Spinal cord (tissue), 10 donors: Measurements from ENCODE around the gene DIP2A. TPM values are rescaled to one million over a fixed set of nuclear protein-coding genes. Genes with fewer than 3 reads are reported as not detected.

Source experiments
- DNase-seq, 6 donors: peaks; one replicate each; pipeline versions ENCODE4 v3.0.0 to v3.0.0-alpha.2; 2013 to 2015; ENCODE audit warnings: low spot score in 6 of 6, low read depth in 4 of 6
- H3K27ac ChIP-seq: one replicate; pipeline ENCODE4 v1.5.1; 2013; ENCODE audit warnings: low read depth, low read length, control low read depth
- H3K27me3 ChIP-seq: one replicate; pipeline ENCODE4 v1.6.1; 2013; ENCODE audit warnings: low read length; ENCODE audit not compliant: control insufficient read depth, insufficient read depth
- H3K36me3 ChIP-seq: one replicate; pipeline ENCODE4 v1.6.1; 2013; ENCODE audit warnings: low read length; ENCODE audit not compliant: control insufficient read depth, insufficient read depth
- H3K4me1 ChIP-seq: one replicate; pipeline ENCODE4 v1.6.1; 2013; ENCODE audit warnings: low read length; ENCODE audit not compliant: control insufficient read depth, insufficient read depth
- H3K4me3 ChIP-seq: one replicate; pipeline ENCODE4 v1.5.1; 2013; ENCODE audit warnings: low read depth, low read length, control low read depth
- H3K9me3 ChIP-seq: one replicate; pipeline ENCODE4 v1.6.1; 2013; ENCODE audit warnings: low read length; ENCODE audit not compliant: control insufficient read depth, insufficient read depth
- WGBS: methylation state at CpG from one replicate; pipeline ENCODE4 v1.1.5; 2013; ENCODE audit warnings: missing lambda C conversion rate; ENCODE audit not compliant: insufficient coverage; 5-methylcytosine and 5-hydroxymethylcytosine counted together
- polyA plus RNA-seq, 2 donors: library from polyadenylated mRNA; unstranded; fragments of 120-200 nt; gene quantifications; one replicate each; pipeline ENCODE4 v1.2.1, GENCODE V29; 2013; ENCODE audit not compliant: insufficient read length in 2 of 2
- total RNA-seq, 2 donors: library from RNA; depleted of rRNA in 1 of 2; stranded (reverse); fragments of 120-200 nt in 1 of 2; fragments of >200 nt in 1 of 2; gene quantifications; one replicate each; pipeline versions ENCODE4 v1.2.3 to v1.2.4, GENCODE V29; 2013 to 2014
- donor health status: healthy.

Gene DIP2A
- total and polyA plus RNA-seq, 4 donors: 41.2 to 69.6 (median 43.2) TPM

GRCh38 chr21:46537026-46537425 lies 78.3 kb downstream of the DIP2A start:
- no peak for DNase-seq
- Histone ChIP-seq H3K36me3 (peaks cover 63% of the 10 kb centered on the region), H3K4me3 (no peak overlapping the region), H3K27me3 (no peaks in the 10 kb centered on the region), H3K9me3 (no peaks in the 10 kb centered on the region), H3K4me1 (no peaks in the 10 kb centered on the region), H3K27ac (no peak overlapping the region)
- WGBS: 80% methylated on average over 6 of the region's 6 CpGs

- no peak for DNase-seq
- 93% methylated on average over 16 of the region's 16 CpGs for WGBS
- Histone ChIP-seq H3K4me1 (no peaks in the 10 kb centered on the region), H3K27ac (no peak overlapping the region), H3K9me3 (no peaks in the 10 kb centered on the region), H3K4me3 (no peak overlapping the region), H3K27me3 (no peaks in the 10 kb centered on the region), H3K36me3 (peaks cover 71% of the 10 kb centered on the region)
These were observed 79.6 kb downstream of the DIP2A start for GRCh38 chr21:46538262-46538661.

DNA sequence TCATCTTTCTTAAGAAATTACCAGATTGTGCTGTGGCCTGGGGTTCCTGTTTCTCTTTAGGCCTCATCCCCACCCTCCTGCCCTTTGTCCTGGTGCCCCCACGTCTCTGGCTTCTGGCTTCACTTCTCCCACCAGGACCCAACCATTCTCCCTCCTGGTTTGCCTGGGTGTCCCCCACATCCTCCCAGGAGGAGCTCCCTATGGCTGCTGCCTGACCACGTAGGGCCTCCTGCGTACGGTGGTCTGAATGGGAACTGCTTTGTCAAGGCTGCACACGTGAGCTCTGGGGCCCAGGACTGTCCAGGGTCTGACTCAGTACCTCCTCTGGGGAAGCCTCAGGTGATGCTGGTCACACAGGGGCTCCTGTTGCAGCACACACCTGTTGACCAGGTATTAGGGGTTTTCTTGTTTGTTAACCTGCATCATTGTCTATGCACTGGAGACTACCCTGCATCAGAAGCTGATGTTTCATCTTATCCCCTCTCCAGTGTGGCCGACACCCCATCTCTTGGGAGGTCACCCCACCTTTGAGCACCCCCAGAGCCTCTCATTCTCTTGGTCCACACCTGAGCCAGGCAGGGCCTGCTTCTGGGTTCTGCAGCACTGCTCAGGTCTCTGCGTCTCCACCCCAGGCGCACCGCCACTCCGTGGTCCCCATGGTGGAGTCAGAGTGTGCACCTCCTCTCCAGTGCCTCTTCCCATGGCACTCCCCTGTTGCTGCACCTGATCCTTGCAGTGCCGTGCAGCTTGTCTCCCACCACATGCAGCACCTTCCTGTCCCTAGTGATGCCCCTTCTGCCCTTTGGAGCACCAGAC lies 80.4 kb downstream of the DIP2A start:
- 92% methylated on average over 11 of the region's 11 CpGs for WGBS
- no peaks in the 10 kb centered on the region for H3K4me1 ChIP-seq
- H3K9me3 ChIP-seq: no peaks in the 10 kb centered on the region
- H3K27ac ChIP-seq: no peak overlapping the region
- DNase-seq: no peak
- peaks cover 70% of the 10 kb centered on the region for H3K36me3 ChIP-seq
- H3K27me3 ChIP-seq: no peaks in the 10 kb centered on the region
- no peak overlapping the region for H3K4me3 ChIP-seq

DNA sequence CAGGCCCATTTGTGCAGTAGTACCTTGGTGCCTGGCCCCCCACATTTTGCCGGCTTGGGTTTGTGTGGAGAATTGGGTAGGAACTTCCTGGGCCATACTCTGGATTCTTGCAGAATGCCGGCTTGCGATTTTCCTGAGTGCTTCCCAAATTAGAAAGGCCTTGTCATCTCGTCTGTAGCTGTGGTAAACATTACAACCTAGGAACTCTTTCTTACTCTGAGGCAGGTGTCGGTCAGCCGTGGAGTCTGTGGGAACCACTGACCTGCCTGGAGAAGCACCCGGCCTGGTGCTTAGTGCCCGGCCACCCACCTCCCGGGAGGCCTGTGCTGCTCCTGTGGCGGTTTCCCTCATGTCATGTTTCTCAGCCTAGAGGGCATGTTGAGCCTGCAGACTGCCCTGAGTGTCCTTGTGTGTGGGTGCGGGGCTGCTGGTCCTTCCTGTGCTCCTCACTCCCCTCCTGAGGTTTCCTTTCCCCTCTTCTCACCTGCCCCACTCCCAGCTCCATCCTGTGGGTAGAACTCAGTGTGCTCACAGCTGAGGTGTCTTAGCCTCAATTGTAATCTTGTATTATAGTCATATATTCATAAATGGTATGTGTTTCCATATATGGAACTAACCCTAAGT lies 81.5 kb downstream of the DIP2A start:
- Histone ChIP-seq H3K36me3 (peaks cover 69% of the 10 kb centered on the region), H3K9me3 (no peaks in the 10 kb centered on the region), H3K4me3 (no peak overlapping the region), H3K27ac (no peak overlapping the region), H3K4me1 (no peaks in the 10 kb centered on the region), H3K27me3 (no peaks in the 10 kb centered on the region)
- no peak for DNase-seq
- 95% methylated on average over 10 of the region's 11 CpGs for WGBS

DNA sequence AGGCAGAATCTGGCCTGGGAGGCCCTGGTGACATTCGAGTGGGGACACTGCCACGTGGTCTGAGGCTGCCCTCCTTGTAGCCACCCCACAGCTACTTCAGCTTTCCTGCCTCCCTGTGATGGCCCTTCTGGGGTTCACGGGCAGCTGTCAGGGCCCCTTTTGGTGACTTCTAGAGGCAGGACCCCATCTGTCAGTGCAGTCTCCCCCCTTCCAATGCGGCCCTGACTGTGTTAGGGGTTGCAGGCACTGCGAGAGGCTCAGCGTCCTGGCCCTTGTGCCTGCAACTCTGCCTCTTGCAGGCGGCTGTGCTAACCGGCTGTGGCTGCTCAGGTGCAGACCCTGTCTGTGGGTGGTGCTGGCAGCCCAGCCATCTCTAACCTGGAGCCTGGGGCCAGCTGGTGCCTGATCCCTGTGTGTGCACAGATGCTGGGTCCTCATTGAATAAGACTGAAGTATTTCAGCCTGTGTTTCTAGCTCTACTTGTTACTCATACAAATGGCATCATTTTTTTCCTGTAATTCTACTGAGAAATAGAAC lies 84.0 kb downstream of the DIP2A start:
- no peak overlapping the region for H3K4me3 ChIP-seq
- no peaks in the 10 kb centered on the region for H3K27me3 ChIP-seq
- no peak for DNase-seq
- no peaks in the 10 kb centered on the region for H3K9me3 ChIP-seq
- H3K27ac ChIP-seq: no peak overlapping the region
- WGBS: 84% methylated on average over 8 of the region's 8 CpGs
- H3K4me1 ChIP-seq: no peaks in the 10 kb centered on the region
- peaks cover 84% of the 10 kb centered on the region for H3K36me3 ChIP-seq

GRCh38 chr21:46543306-46543705 lies 84.6 kb downstream of the DIP2A start:
- Histone ChIP-seq H3K4me3 (no peak overlapping the region), H3K4me1 (no peaks in the 10 kb centered on the region), H3K27me3 (no peaks in the 10 kb centered on the region), H3K36me3 (peaks cover 86% of the 10 kb centered on the region), H3K27ac (no peak overlapping the region), H3K9me3 (no peaks in the 10 kb centered on the region)
- WGBS: 95% methylated on average over 14 of the region's 19 CpGs
- no peak for DNase-seq

- Histone ChIP-seq H3K36me3 (peaks cover 79% of the 10 kb centered on the region), H3K27ac (no peak overlapping the region)
- 95% methylated on average over 7 of the region's 8 CpGs for WGBS
These were observed 85.3 kb downstream of the DIP2A start for GRCh38 chr21:46544003-46544402.

GRCh38 chr21:46544824-46545223 lies 86.1 kb downstream of the DIP2A start:
- Histone ChIP-seq H3K27ac (no peak overlapping the region), H3K9me3 (no peaks in the 10 kb centered on the region), H3K27me3 (no peaks in the 10 kb centered on the region), H3K36me3 (peaks cover 75% of the 10 kb centered on the region), H3K4me3 (no peak overlapping the region), H3K4me1 (no peaks in the 10 kb centered on the region)
- no peak for DNase-seq
- WGBS: 100% methylated on average over 2 of the region's 5 CpGs

More at GRCh38 chr21:46544003-46544402, 85.3 kb downstream of the DIP2A start:
- no peaks in the 10 kb centered on the region for H3K4me1 ChIP-seq
- no peaks in the 10 kb centered on the region for H3K27me3 ChIP-seq
- no peaks in the 10 kb centered on the region for H3K9me3 ChIP-seq
- no peak overlapping the region for H3K4me3 ChIP-seq
- no peak for DNase-seq

- no peak overlapping the region for H3K27ac ChIP-seq
- H3K4me1 ChIP-seq: no peaks in the 10 kb centered on the region
- H3K36me3 ChIP-seq: peaks cover 73% of the 10 kb centered on the region
- 95% methylated on average over 3 of the region's 5 CpGs for WGBS
- H3K9me3 ChIP-seq: no peaks in the 10 kb centered on the region
- no peak overlapping the region for H3K4me3 ChIP-seq
- no peaks in the 10 kb centered on the region for H3K27me3 ChIP-seq
- no peak for DNase-seq
These were observed 86.7 kb downstream of the DIP2A start for GRCh38 chr21:46545363-46545762.
